ENCODE data around the gene HCFC1R1. TPM values are rescaled to one million over a fixed set of nuclear protein-coding genes. Genes with fewer than 3 reads are reported as not detected.
A peak's percentile ranks its signal among the peaks of the same experiment; 100 is the strongest.

The HCFC1R1 gene
- total RNA-seq, 6 experiments from 2014 or later: 9.7 to 14.6 (median 12.1) TPM

DNA sequence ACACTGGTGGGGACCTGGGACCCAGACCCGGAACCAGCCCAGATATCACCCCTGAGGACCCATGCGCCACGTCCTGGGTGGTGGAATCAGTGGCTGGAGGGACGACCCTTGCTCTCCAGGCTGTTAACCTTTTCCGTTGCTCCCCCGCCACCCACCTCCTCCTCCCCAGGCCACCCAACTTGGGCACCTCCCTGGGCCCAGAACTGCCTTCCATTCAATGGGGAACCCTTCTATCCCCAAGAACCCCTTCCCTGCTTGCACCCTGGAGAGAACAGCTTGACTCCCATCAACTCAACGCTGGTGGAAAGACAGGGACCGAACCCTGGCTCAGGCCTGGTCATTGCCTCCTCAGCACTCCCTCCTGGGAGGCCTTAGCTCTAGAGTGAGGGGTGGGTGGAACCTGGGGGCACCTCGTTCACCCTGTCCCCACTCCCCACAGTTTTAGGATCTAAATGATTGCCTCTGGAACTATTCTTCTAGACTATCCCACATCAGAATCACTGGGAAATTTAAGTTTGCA, 36.0 kb upstream of the HCFC1R1 start:
- no peaks in the 10 kb centered on the region for H3K9me3 ChIP-seq
- WGBS (ENCODE audit: insufficient coverage, low coverage, low lambda C conversion rate, missing lambda C conversion rate): 29% methylated on average over 7 of the region's 9 CpGs
- no peak for DNase-seq
- H3K27me3 ChIP-seq: no peaks in the 10 kb centered on the region
- H3K27ac ChIP-seq: peak overlapping the region; percentile 87 to 94 (median 93)
- H3K4me3 ChIP-seq: peak overlapping the region; percentile 93 to 96 (median 94)
- no peaks in the 10 kb centered on the region for H3K36me3 ChIP-seq
- TF ChIP-seq CTCF (IDR thresholded peaks at IDR 0.05): no peak
- no peak for TF ChIP-seq POLR2A (IDR thresholded peaks at IDR 0.05)
- peaks cover 0 to 20% (median 3%) of the 10 kb centered on the region in 4 donors for H3K4me1 ChIP-seq
- ATAC-seq: peak in 2 of 4 donors; percentile 1 to 11
- intact Hi-C loops (cut with DNase I): no loop called here

DNA sequence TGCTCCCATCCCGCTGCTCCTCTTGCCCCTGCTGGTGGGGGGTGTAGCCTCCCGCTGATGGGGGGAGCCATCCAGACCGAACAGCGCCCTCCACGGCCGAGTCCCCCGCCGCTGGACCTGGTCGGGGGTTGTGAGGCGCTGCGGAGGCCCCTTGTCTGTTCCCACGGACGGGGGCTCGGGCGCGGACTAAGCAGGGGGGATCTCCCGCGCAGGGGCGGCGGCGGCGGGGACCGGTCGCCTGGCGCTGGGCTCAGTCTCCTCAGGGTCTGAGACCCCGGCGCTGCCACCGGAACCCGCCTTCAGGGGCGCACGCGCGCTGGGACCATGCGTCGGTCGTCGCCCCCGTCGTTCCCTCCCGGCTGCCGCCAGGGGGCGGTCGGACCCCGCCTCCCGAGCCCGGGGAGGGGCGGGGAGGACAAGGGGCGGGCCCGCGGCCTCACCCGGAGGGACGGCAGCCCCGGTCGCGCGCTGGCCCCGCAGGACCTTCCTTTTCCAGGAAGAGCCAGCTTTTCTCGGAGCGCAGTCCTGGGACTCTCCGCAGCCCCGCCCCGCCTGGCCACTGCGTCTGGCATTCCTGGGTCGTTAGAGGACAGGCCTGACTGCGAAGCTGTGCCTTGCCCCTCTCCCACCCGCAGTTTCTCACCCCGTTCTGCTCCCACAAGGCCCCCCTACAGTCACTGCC, 35.4 kb upstream of the HCFC1R1 start:
- ATAC-seq: peak; percentile 87 to 98 (median 94)
- no peaks in the 10 kb centered on the region for H3K27me3 ChIP-seq
- peak; percentile 92 to 97 (median 94) for DNase-seq
- intact Hi-C loops (cut with DNase I): no loop called here
- H3K9me3 ChIP-seq: no peaks in the 10 kb centered on the region
- peaks cover 0 to 17% (median 3%) of the 10 kb centered on the region in 4 donors for H3K4me1 ChIP-seq
- no peaks in the 10 kb centered on the region for H3K36me3 ChIP-seq
- no CpG with 5 or more reads among the region's 67 CpGs for WGBS (ENCODE audit: insufficient coverage, low coverage, low lambda C conversion rate, missing lambda C conversion rate)
- peak; percentile 85 to 99 (median 91) for TF ChIP-seq CTCF (IDR thresholded peaks at IDR 0.05)
- peak; percentile 59 for TF ChIP-seq POLR2A (IDR thresholded peaks at IDR 0.05)
- peak overlapping the region; percentile 93 to 96 (median 94) for H3K4me3 ChIP-seq
- H3K27ac ChIP-seq: peak overlapping the region; percentile 87 to 94 (median 93)

DNA sequence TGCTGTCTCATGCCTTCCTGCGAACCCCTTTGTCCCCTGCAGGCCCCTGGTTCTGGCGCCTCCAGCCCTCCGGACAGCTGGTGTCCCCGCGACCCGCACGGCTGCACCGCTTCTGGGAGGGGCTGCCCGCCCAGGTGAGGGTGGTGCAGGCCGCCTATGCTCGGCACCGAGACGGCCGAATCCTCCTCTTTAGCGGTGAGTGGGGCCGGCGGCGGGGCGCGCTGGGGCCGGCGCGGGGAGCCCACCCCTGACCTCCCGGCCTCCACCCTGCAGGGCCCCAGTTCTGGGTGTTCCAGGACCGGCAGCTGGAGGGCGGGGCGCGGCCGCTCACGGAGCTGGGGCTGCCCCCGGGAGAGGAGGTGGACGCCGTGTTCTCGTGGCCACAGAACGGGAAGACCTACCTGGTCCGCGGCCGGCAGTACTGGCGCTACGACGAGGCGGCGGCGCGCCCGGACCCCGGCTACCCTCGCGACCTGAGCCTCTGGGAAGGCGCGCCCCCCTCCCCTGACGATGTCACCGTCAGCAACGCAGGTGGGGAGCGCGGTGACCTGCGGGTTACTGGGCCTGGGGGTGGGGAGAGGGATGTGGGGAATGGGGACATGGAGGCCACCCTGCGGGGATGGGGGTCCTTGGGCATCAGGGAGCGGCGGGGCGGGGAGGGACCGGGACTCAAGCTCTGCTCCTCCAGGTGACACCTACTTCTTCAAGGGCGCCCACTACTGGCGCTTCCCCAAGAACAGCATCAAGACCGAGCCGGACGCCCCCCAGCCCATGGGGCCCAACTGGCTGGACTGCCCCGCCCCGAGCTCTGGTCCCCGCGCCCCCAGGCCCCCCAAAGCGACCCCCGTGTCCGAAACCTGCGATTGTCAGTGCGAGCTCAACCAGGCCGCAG, 34.6 kb upstream of the HCFC1R1 start:
- peak overlapping the region; percentile 93 to 96 (median 94) for H3K4me3 ChIP-seq
- no peaks in the 10 kb centered on the region for H3K36me3 ChIP-seq
- H3K9me3 ChIP-seq: no peaks in the 10 kb centered on the region
- DNase-seq (peak; percentile 70 to 74 (median 71)), ATAC-seq (peak; percentile 21 to 44 (median 29))
- intact Hi-C loops (cut with DNase I): no loop called here
- TF ChIP-seq CTCF (IDR thresholded peaks at IDR 0.05) (peak in 2 of 4 donors; percentile 2 to 6), POLR2A (IDR thresholded peaks at IDR 0.05) (no peak)
- H3K27ac ChIP-seq: peak overlapping the region; percentile 87 to 94 (median 93)
- WGBS (ENCODE audit: insufficient coverage, low coverage, low lambda C conversion rate, missing lambda C conversion rate): 5% methylated on average over 19 of the region's 77 CpGs
- no peaks in the 10 kb centered on the region for H3K27me3 ChIP-seq
- H3K4me1 ChIP-seq: peaks cover 0 to 17% (median 3%) of the 10 kb centered on the region in 4 donors

GRCh38 chr16:3057181-3058138, 33.7 kb upstream of the HCFC1R1 start:
- H3K27me3 ChIP-seq: no peaks in the 10 kb centered on the region
- no peak for TF ChIP-seq CTCF (IDR thresholded peaks at IDR 0.05)
- TF ChIP-seq POLR2A (IDR thresholded peaks at IDR 0.05): no peak
- DNase-seq (no peak), ATAC-seq (no peak)
- H3K4me1 ChIP-seq: peaks cover 0 to 17% (median 3%) of the 10 kb centered on the region in 4 donors
- no peak overlapping the region for H3K27ac ChIP-seq
- no peaks in the 10 kb centered on the region for H3K9me3 ChIP-seq
- H3K36me3 ChIP-seq: no peaks in the 10 kb centered on the region
- WGBS (ENCODE audit: insufficient coverage, low coverage, low lambda C conversion rate, missing lambda C conversion rate): 91% methylated on average over 8 of the region's 22 CpGs
- intact Hi-C loops (cut with DNase I): no loop called here
- H3K4me3 ChIP-seq: peak overlapping the region; percentile 93 to 96 (median 94)
